Neural cell (in vitro differentiated cells): ENCODE measurements around the gene IGF2BP2. TPM values are rescaled to one million over a fixed set of nuclear protein-coding genes. Genes with fewer than 3 reads are reported as not detected.
"Not testable (repeated sequence)": the region's sequence is repeated elsewhere in the genome, so short reads cannot be mapped to it uniquely, and the experiment has no call there.

Source experiments
- H2AFZ ChIP-seq: fragments of 200-600, 300-800 bp; sonication (generic), shearing (Covaris generic); 2 replicates; pipeline ENCODE4 v1.6.0; 2014; ENCODE audit warnings: low read depth, mild to moderate bottlenecking, antibody characterized with exemption, low read length, moderate library complexity
- H3F3A ChIP-seq: fragments of 200-600 bp; shearing (Covaris generic); 2 replicates; pipeline ENCODE4 v1.6.1; 2016; ENCODE audit warnings: mild to moderate bottlenecking, moderate library complexity, mixed read lengths, antibody characterized with exemption, low read length; ENCODE audit not compliant: insufficient read depth, poor library complexity, severe bottlenecking
- H3K27ac ChIP-seq: fragments of 200-600, 300-800 bp; sonication (generic), shearing (Covaris generic); 2 replicates; pipeline ENCODE4 v1.5.1; 2014; ENCODE audit warnings: mild to moderate bottlenecking, low read length, moderate library complexity
- H3K27me3 ChIP-seq: fragments of 300-800, 200-600 bp; sonication (generic), shearing (Covaris generic); 2 replicates; pipeline ENCODE4 v1.6.0; 2014; ENCODE audit warnings: mild to moderate bottlenecking, low read depth, low read length, moderate library complexity; ENCODE audit not compliant: insufficient read depth
- H3K36me3 ChIP-seq: fragments of 300-800, 200-600 bp; sonication (generic), shearing (Covaris generic); 2 replicates; pipeline ENCODE4 v1.5.1; 2014; ENCODE audit warnings: mild to moderate bottlenecking, antibody characterized with exemption, low read length, moderate library complexity; ENCODE audit not compliant: insufficient read depth
- H3K4me2 ChIP-seq: fragments of 300-800, 200-600 bp; sonication (generic), shearing (Covaris generic); 2 replicates; pipeline ENCODE4 v1.6.0; 2014; ENCODE audit warnings: mild to moderate bottlenecking, low read length
- H3K4me3 ChIP-seq: fragments of 300-800, 200-600 bp; sonication (generic), shearing (Covaris generic); 2 replicates; pipeline ENCODE4 v1.5.1; 2014; ENCODE audit warnings: mild to moderate bottlenecking, low read length, moderate library complexity
- H3K79me2 ChIP-seq: fragments of 200-600 bp; shearing (Covaris generic); replicated peaks from 2 replicates; pipeline ENCODE4 v1.6.0; 2014; ENCODE audit warnings: mild to moderate bottlenecking, low read length, moderate library complexity; ENCODE audit not compliant: insufficient read depth
- H3K9ac ChIP-seq: fragments of 300-800, 200-600 bp; sonication (generic), shearing (Covaris generic); 2 replicates; pipeline ENCODE4 v1.6.1; 2016; ENCODE audit warnings: mild to moderate bottlenecking, low read length, mixed read lengths
- H3K9me2 ChIP-seq: fragments of 200-600 bp; shearing (Covaris generic); 2 replicates; pipeline ENCODE4 v1.6.1; 2016; ENCODE audit warnings: mild to moderate bottlenecking, low read length, mixed read lengths; ENCODE audit not compliant: insufficient read depth
- H3K9me3 ChIP-seq: fragments of 200-600, 300-800 bp; sonication (generic), shearing (Covaris generic); 2 replicates; pipeline ENCODE4 v1.6.1; 2016; ENCODE audit warnings: mild to moderate bottlenecking, mixed run types, low read length, moderate library complexity, mixed read lengths
- H4K20me1 ChIP-seq: fragments of 200-600 bp; shearing (Covaris generic); 2 replicates; pipeline ENCODE4 v1.6.1; 2016; ENCODE audit warnings: mild to moderate bottlenecking, mixed run types; ENCODE audit not compliant: insufficient read depth
- EP300 ChIP-seq: fragments of 450-650 bp; conservative IDR thresholded peaks from 2 replicates; pipeline ENCODE4 v1.6.1; 2014; ENCODE audit warnings: antibody characterized with exemption, mild to moderate bottlenecking, moderate library complexity; ENCODE audit not compliant: poor library complexity, severe bottlenecking
- EZH2 ChIP-seq: fragments of 200-600, 300-800 bp; shearing (Covaris generic), sonication (generic); IDR thresholded peaks from 2 replicates; pipeline ENCODE4 v1.6.1; 2014; ENCODE audit warnings: antibody characterized with exemption, low read length, borderline replicate concordance, mild to moderate bottlenecking; ENCODE audit not compliant: insufficient read depth, poor library complexity, severe bottlenecking
- MXI1 ChIP-seq: fragments of 450-650 bp; conservative IDR thresholded peaks from 2 replicates; pipeline ENCODE4 v1.6.1; 2014; ENCODE audit warnings: antibody characterized with exemption, mild to moderate bottlenecking; ENCODE audit not compliant: poor library complexity, severe bottlenecking
- POLR2AphosphoS5 ChIP-seq: IDR thresholded peaks from 2 replicates; pipeline ENCODE4 v1.6.1; 2012
- RAD21 ChIP-seq: fragments of 450-650 bp; conservative IDR thresholded peaks from 2 replicates; pipeline ENCODE4 v1.6.1; 2014; ENCODE audit warnings: antibody characterized with exemption, mild to moderate bottlenecking, moderate library complexity
- SMC3 ChIP-seq: fragments of 450-650 bp; conservative IDR thresholded peaks from 2 replicates; pipeline ENCODE4 v1.6.1; 2014; ENCODE audit warnings: antibody characterized with exemption, mild to moderate bottlenecking, moderate library complexity; ENCODE audit not compliant: poor library complexity
- TAF1 ChIP-seq: IDR thresholded peaks from 2 replicates; pipeline ENCODE4 v1.6.1; 2012; ENCODE audit warnings: low read depth
- polyA plus RNA-seq: library from polyadenylated mRNA; depleted of rRNA; stranded (reverse); fragments of >200 nt; gene quantifications from 2 replicates; pipeline ENCODE4 v1.2.3, GENCODE V29; 2014
- TF ChIP-seq, protein P1 (sequence below): IDR thresholded peaks from 2 replicates; pipeline ENCODE4 v1.6.1; 2012; ENCODE audit warnings: borderline replicate concordance
- TF ChIP-seq, protein P2 (sequence below): fragments of 450-650 bp; IDR thresholded peaks from 2 replicates; pipeline ENCODE4 v1.5.1; 2014; ENCODE audit warnings: antibody characterized with exemption, mild to moderate bottlenecking, moderate library complexity; ENCODE audit not compliant: poor library complexity, severe bottlenecking

IGF2BP2 gene
- polyA plus RNA-seq, 1 donor from 2014 or later, result 46.6 TPM

DNA sequence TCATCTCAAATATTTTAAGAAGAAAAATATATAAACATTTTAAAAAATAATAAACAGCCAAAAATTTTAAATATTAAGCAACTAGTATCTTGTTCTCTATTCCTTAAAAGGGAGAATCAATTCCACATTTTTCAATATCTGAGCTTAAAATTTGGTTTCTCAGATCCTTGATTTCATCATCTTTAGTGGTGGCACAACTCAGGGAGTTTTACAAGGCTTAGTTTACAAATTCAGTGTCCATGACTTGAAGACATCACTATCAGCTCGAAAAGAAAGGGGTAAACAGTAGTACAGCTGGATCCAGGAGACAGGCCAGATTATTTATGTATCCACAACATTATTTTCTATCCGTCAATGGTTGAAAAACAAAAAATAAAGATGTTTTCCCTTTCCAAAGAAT lies 11.6 kb downstream of the IGF2BP2 start:
- Histone ChIP-seq H3K36me3 (no peaks in the 10 kb centered on the region), H3K27me3 (no peaks in the 10 kb centered on the region), H3K9me3 (no peaks in the 10 kb centered on the region), H3K9ac (no peak overlapping the region), H3K79me2 (peaks cover 99% of the 10 kb centered on the region), H3F3A (no peaks in the 10 kb centered on the region), H4K20me1 (peaks cover 15% of the 10 kb centered on the region), H3K4me3 (no peak overlapping the region), H3K9me2 (no peaks in the 10 kb centered on the region), H3K27ac (no peak overlapping the region), H3K4me2 (no peak overlapping the region), H2AFZ (no peak overlapping the region)
- TF ChIP-seq, protein P1, sequence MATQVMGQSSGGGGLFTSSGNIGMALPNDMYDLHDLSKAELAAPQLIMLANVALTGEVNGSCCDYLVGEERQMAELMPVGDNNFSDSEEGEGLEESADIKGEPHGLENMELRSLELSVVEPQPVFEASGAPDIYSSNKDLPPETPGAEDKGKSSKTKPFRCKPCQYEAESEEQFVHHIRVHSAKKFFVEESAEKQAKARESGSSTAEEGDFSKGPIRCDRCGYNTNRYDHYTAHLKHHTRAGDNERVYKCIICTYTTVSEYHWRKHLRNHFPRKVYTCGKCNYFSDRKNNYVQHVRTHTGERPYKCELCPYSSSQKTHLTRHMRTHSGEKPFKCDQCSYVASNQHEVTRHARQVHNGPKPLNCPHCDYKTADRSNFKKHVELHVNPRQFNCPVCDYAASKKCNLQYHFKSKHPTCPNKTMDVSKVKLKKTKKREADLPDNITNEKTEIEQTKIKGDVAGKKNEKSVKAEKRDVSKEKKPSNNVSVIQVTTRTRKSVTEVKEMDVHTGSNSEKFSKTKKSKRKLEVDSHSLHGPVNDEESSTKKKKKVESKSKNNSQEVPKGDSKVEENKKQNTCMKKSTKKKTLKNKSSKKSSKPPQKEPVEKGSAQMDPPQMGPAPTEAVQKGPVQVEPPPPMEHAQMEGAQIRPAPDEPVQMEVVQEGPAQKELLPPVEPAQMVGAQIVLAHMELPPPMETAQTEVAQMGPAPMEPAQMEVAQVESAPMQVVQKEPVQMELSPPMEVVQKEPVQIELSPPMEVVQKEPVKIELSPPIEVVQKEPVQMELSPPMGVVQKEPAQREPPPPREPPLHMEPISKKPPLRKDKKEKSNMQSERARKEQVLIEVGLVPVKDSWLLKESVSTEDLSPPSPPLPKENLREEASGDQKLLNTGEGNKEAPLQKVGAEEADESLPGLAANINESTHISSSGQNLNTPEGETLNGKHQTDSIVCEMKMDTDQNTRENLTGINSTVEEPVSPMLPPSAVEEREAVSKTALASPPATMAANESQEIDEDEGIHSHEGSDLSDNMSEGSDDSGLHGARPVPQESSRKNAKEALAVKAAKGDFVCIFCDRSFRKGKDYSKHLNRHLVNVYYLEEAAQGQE, result no peak
- TF ChIP-seq TAF1 (no peak), EZH2 (no peak)

DNA sequence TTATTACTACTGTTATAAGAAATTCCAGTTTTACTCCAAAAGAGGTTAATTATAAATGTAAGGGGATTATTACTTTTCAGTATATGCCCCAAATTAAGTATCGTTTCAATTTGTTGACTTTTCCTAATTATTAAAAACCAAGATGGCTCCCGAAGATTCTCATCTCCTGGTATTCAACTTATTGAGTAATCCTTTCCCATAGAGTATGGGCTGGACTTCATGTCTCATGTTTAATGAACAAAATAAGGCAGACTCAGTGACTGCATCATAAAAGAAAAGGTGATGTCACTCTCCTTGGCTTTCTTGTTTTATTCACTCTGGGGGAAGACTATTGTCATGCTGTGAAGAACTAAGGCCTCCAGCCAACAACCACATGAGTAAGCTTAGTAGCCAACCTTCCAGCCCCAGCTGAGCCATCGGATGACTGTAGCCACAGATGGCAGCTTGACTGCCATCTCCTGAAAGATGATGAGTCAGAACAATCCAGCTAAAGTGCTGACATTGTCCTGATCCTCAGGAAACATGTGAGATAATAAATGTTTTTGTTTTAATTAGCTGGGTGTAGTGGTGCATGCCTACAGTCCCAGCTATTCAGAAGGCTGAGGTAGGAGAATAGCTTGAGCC lies 17.3 kb downstream of the IGF2BP2 start:
- no peaks in the 10 kb centered on the region for H3K36me3 ChIP-seq
- peaks cover 5% of the 10 kb centered on the region for H4K20me1 ChIP-seq
- no peaks in the 10 kb centered on the region for H3K27me3 ChIP-seq
- H3K9me3 ChIP-seq, result no peaks in the 10 kb centered on the region
- TF ChIP-seq POLR2AphosphoS5 (no peak), TAF1 (no peak), RAD21 (no peak), MXI1 (no peak), EZH2 (no peak), SMC3 (no peak), EP300 (no peak)
- TF ChIP-seq, protein P1, result no peak
- TF ChIP-seq, protein P2, sequence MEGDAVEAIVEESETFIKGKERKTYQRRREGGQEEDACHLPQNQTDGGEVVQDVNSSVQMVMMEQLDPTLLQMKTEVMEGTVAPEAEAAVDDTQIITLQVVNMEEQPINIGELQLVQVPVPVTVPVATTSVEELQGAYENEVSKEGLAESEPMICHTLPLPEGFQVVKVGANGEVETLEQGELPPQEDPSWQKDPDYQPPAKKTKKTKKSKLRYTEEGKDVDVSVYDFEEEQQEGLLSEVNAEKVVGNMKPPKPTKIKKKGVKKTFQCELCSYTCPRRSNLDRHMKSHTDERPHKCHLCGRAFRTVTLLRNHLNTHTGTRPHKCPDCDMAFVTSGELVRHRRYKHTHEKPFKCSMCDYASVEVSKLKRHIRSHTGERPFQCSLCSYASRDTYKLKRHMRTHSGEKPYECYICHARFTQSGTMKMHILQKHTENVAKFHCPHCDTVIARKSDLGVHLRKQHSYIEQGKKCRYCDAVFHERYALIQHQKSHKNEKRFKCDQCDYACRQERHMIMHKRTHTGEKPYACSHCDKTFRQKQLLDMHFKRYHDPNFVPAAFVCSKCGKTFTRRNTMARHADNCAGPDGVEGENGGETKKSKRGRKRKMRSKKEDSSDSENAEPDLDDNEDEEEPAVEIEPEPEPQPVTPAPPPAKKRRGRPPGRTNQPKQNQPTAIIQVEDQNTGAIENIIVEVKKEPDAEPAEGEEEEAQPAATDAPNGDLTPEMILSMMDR, result no peak
- H3K4me3 ChIP-seq, result no peak overlapping the region
- no peaks in the 10 kb centered on the region for H3F3A ChIP-seq
- no peak overlapping the region for H3K9ac ChIP-seq
- H3K4me2 ChIP-seq, result no peak overlapping the region
- no peaks in the 10 kb centered on the region for H3K9me2 ChIP-seq
- peaks cover 96% of the 10 kb centered on the region for H3K79me2 ChIP-seq
- H2AFZ ChIP-seq, result no peak overlapping the region
- no peak overlapping the region for H3K27ac ChIP-seq

DNA sequence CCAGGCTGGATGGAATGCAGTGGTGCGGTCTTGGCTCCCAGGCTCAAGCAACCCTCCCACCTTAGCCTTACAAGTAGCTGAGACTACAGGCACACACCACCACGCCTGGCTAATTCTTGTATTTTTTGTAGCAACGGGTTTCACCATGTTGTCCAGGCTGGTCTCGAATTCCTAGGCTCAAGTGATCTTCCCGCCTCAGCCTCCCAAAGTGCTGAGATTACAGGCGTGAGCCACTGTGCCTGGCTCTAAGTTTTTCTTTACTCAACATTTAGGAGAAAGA lies 26.1 kb downstream of the IGF2BP2 start:
- peaks cover 71% of the 10 kb centered on the region for H3K79me2 ChIP-seq
- not testable (repeated sequence) for H3K4me3 ChIP-seq, H3K9me3 ChIP-seq, H2AFZ ChIP-seq, H3K36me3 ChIP-seq, H3K27me3 ChIP-seq, H3F3A ChIP-seq, H3K9ac ChIP-seq, H4K20me1 ChIP-seq, H3K27ac ChIP-seq, H3K9me2 ChIP-seq, H3K4me2 ChIP-seq
